GM21423 (cell line): Measurements from ENCODE around the gene IGSF11.
"Not testable (repeated sequence)": the region's sequence is repeated elsewhere in the genome, so short reads cannot be mapped to it uniquely, and the experiment has no call there.

ENCODE experiments used
- ATAC-seq: cut with Tn5 transposase; IDR thresholded peaks from one replicate; pipeline ENCODE4 v1.9.1; 2021; ENCODE audit warnings: mild to moderate bottlenecking, moderate library complexity; ENCODE audit not compliant: unreplicated experiment

Gene IGSF11, protein sequence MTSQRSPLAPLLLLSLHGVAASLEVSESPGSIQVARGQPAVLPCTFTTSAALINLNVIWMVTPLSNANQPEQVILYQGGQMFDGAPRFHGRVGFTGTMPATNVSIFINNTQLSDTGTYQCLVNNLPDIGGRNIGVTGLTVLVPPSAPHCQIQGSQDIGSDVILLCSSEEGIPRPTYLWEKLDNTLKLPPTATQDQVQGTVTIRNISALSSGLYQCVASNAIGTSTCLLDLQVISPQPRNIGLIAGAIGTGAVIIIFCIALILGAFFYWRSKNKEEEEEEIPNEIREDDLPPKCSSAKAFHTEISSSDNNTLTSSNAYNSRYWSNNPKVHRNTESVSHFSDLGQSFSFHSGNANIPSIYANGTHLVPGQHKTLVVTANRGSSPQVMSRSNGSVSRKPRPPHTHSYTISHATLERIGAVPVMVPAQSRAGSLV

DNA sequence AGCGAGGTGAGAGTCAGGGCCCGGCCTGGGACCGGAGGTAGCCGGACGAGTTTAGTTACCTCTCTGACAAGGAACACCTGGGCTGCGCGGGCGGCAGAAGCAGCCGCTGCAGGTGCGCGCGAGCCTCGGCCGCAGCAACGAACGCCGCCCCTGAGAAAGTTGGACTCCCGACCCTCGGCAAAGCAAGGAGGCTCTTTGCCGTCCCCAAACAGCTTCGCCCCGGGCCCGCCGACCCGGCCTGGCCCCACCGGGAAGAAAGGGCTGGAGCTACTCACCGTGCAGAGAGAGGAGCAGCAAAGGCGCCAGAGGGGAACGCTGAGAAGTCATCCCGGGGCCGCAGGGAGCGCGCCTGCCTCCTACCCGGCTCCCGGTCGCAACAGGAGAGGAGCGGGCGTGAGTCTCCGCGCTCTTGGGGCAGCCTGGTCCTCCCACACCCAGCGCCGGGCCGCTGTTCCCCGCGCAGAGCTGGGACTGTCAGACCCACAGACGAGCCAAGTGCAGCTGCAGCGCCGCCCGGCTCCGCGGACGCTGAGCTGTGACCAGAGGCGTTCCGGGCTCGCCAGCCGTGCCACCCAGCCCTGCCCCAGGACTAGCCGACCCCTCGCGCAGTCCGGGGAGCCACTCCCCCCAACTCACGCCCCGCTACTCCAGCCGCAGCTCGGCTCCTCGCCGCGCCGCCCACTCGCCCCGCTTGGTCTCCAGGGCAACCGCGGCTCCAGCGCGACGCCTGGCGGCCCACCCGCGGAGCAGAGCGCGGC, at the start of gene IGSF11:
IGSF11 (minus strand) TSS at position 591 of the 758 bp plus-strand sequence; CDS start at position 327, 264 bp downstream.
- ATAC-seq, result peak; percentile 96

DNA sequence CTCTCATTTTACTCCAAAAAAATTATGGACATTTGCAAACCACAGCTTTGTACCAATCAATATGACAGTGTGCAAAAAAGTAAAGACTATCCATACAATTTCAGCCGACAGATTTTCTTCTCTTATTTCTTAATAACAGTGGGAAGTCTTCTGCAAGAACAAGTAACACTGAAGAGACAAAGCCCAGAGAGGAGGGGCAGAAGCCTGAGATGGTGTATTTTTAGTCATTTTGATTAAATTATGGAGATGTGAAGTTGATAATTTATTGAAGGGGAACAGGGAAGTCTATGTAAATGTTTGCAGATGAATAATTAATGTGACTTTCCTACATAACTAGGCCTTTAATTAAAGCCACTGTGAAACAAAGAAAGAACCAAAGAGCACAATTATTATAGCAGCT, 45.7 kb upstream of the IGSF11 start:
- no peak for ATAC-seq

GRCh38 chr3:119073258-119074001, 38.8 kb upstream of the IGSF11 start:
- no peak for ATAC-seq

GRCh38 chr3:119072451-119072850, 37.8 kb upstream of the IGSF11 start:
- ATAC-seq, result not testable (repeated sequence)

DNA sequence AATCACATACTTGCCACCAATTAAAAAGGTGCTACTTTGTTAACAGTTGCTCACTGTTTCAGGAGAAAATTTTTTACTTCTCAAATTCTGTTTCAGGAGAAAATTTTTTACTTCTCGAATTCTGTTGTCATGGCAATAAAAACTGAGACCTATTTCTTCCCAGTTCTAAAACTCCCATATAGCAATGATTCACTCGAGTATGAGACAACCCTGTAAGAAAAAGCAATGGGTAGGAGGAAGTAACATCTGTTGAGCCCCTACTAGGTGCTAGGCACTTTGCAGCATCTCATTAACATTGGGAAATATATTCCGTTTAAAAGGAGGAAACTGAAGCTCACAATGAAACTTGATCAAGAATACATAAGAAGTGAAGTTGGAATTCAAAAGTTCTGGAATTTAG, 35.1 kb upstream of the IGSF11 start:
- no peak for ATAC-seq

DNA sequence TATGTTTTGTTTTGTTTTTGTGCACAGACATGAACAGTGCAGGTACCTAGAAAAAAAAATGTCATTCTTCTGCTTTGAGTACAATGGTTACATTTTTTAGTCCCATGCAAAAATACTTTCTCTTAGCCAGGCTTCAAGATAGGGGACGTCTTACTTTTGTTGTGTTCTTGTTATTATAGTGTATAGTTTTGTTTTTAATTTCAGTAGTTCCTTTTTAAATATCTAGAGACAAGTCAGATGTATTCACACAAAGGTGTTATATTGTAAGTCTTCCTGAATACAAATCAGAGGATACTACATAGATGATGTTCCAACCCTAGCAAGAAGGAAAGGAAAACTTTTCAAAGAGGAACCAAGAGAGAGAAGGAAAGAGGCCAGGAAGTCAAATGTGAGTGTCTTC, 28.8 kb upstream of the IGSF11 start:
- ATAC-seq, result no peak

DNA sequence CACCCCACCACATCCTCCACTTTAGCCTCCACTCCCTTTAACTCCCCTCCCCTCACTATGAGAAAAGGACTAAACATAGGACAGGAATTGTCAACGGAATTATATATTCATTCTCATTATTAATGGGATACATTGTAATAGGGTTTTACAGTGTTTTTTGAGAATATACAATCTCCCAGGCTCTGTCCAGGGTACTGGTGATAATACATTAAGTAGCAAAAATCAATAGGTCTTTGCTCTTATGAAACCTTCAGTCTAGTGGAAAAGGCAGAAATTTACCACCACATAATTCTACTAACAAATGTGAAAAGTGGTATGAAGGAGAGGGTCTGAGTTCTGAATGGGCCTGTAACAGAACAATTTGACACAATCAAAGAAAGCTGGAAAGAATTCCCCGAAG, 28.2 kb upstream of the IGSF11 start:
- ATAC-seq, result no peak

DNA sequence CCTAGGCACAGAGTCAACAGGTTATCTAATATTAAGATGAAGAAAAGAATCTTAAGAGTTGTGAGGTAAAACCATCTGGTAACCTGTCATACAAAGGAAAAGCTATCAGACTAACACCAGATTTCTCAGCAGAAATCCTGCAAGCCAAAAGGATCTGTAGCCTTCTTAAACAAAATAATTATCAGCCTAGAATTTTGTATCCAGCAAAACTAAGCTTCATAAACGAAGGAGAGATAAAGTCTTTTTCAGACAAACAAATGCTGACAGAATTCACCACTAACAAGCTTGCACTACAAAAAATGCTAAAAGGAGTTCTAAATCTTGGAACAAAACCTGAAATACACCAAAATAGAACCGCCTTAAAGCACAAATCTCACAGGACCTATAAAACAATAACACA, 9.9 kb upstream of the IGSF11 start:
- no peak for ATAC-seq

DNA sequence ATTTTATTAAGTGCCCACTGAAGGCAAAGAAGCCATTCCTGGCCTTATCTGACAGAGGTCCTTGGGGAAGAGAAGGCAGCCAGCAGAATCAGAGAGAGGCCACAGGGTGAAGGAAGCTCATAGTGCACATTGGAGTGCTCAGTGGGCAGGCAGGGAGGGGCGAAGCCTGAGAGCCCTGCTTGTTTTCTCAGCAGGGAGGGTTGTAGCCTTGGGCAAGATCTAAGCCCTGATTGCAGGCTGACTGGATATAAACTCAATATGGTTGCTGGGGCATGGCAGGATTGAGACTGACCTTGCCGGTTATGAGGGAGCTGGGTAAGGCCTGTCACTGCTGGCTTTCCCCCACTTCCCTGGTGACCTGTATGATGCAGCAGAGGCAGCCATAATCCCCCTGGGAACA, 7.5 kb upstream of the IGSF11 start:
- ATAC-seq, result no peak

DNA sequence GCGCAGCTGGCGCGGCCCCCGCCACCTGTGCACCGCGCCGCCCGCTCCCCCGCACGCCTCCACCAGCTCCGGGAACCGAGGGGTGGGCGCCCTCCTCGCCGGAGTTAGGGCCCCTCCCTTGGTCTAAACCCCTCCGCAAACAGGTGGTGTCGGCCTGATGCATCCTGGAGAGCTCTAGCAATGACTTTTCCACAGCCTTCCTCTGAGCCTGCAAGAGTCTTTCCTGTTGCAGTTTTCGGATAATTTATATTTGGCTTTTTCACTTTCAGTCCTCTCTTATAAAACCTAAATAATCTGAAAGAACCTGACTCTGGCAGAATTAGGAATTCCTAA, 334 bp upstream of the IGSF11 start:
- no peak for ATAC-seq

DNA sequence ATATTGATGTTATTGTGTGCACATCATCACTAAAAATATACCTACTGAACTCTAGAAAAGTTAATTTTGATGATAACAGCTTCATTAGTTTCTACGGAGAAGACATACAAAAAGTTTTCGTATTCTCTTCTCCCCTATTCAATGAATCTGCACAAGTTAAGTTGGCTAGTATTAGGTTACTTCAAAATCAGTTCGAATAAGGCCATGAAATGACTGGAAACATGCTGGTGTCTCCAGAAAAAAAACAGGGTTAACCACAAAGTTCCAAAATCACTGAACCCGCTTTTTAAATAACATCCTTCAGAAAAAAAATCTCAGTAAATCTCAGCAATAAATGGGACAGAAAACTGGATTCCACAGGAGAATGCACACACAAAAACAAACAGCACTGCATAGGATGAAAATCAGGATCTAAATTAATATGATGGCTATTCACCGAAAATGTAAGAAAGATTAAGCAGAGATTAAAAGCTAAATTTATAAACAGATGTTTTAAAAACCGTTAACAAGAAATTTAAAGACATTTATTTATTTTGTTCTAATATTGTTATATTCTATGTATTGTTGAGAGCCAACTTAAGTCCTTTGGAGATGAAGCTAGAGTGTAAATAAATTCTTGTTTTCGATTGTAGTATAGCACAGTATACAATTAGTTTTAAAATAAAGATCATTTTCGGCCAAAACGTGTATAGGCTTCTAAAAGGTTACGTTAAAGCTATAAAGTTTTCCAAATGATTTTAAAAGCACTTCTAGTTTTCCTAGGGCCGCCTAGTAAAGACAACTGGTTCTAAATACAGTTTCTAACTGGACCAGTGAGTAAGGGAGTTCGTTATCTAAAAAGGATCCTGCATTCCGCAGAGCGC, 1.0 kb downstream of the IGSF11 start:
- ATAC-seq, result no peak

- ATAC-seq, result no peak
These were observed 9.4 kb downstream of the IGSF11 start for GRCh38 chr3:119025171-119025795.

DNA sequence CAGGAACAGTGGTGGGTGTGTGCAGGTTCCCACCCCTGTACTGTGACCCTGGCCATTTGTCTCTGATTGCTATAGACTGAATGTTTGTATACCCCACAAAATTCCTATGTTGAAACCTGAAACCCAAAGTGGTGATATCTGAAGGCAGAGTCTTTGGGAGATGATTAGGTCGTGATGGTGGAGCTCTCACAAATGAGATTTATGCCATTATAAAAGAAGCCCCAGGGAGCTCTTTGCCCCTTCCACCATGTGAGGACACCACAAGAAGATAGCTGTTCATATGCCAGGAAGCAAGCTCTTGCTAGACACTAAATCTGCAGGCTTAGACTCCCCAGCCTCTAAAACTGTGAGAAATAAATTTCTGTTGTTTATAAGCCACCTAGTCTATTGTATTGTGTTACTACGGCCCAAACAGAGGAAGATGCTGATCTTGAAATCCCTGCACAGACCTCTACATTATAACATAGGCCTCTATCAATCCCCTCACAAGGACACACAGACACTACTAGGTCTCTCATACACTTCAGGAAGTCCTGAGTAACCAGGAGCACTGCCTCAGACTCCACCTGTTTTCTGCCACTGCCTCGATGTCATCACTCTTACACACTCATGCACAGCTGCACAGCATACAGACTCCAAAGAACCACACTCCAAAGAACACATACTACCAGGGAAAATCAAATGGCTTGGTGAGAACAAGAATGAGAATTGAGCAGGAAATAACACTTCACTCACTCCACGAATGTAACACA, 14.7 kb downstream of the IGSF11 start:
- no peak for ATAC-seq

DNA sequence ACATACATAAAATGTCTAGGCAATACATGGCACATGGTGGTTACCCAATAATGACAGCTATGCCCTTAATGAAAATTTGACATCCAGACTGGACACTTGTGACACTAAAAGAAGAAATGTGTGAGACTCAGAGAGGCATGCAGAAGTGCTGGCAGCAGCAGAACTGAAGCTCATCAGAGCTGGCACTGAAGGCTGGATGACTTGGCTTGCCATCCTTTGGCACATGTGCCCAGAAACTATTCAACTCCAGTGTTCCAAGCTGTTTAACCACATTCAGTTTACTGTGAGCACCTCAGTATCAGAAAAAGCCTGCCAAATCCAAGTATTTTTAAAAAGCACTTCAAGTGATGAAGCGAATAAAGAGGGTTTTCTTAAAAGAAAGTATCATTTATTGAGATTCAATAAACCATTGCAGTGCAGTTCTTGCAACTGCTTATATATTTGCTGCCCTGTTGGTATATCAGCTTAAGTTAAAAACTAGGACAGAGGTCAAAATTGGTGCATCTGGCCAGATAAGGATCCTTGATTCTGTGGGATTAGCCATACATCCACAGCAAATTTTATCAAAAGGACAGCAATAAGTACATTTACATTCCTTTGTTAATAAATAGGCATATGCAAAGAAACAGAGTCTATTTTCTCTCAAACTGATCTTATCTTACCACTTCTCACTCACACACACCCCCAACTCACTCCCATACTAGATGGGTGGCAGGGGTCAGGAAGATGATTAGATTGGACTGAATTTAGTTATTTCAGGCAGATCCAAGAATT, 15.8 kb downstream of the IGSF11 start:
- ATAC-seq, result no peak

DNA sequence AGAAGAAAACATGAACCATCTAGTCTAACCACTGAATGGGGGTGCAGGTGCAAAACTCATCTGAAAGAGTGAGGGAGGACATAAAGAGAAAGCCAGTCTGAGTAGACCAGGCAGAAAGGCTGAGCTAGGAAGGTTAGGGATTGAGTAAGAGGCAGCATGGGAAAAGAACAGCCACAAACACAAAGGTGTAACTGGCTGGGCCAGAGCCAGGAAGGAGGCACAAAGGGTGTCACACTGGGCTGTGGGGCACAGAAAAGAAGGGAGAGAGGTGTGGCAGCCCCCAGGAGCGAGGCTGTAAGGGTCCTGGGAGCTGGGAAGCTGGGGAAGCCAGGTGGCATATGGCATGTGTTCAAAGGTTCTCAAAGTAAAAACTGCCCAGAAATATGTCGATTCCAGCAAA, 18.7 kb downstream of the IGSF11 start:
- no peak for ATAC-seq

- no peak for ATAC-seq
These were observed 20.7 kb downstream of the IGSF11 start for GRCh38 chr3:119013951-119014350.

DNA sequence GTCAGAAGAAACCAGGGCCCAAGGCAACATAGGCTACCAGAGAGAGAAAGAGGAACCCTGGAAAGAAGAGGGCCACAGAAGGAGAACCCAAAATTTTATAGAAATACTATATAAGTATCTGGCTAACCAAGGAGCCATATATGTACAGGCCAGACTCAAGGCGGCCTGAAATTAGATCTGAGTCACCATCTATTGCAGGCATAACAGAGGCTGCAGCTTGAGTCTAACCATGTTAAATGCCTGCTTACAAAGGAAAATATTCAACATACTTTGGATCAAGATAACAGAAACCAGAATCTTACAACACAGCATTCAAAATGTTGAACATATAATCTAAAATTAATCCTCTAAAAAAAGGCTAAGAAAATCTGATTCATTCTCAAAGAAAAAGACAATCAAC, 23.1 kb downstream of the IGSF11 start:
- no peak for ATAC-seq

DNA sequence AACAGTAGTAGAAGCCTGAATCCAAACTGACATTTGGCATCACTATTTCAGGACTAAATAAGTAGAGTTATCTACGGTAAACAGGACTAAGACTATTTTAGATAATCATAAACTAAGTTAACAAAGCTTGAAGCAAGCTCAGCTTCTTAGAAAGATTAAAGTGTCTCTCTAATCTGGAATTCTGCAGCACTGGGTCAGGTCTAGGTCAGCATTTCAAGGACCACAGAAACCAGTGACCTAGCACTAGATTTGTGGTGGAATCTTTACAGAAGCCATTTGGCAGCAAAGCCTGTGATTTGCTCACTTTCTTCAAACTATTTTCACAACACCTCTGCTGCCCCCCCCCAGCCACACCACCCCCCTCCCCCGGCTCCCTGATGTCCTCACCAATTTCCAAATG, 37.5 kb downstream of the IGSF11 start:
- no peak for ATAC-seq

DNA sequence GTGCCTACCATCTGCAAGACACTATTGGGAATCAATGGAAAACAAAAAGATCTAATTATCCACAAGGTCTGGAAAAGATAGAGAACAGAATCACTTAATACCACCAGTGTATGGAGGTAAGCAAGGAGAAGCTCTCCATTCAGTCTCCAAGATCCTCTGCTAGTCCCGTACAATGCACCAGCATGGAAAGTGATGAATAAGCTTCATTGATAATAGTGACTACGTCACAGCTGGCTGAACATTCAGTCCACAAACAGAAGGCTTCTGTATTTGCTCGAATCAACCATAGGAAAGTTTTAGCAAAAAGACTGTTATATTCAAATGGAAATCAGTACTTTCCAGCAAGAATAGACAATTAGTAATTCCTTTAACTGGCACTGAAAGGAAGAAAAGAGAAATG, 42.9 kb downstream of the IGSF11 start:
- ATAC-seq, result no peak
